ENCODE results near the gene SPATA31E1.

Gene SPATA31E1

DNA sequence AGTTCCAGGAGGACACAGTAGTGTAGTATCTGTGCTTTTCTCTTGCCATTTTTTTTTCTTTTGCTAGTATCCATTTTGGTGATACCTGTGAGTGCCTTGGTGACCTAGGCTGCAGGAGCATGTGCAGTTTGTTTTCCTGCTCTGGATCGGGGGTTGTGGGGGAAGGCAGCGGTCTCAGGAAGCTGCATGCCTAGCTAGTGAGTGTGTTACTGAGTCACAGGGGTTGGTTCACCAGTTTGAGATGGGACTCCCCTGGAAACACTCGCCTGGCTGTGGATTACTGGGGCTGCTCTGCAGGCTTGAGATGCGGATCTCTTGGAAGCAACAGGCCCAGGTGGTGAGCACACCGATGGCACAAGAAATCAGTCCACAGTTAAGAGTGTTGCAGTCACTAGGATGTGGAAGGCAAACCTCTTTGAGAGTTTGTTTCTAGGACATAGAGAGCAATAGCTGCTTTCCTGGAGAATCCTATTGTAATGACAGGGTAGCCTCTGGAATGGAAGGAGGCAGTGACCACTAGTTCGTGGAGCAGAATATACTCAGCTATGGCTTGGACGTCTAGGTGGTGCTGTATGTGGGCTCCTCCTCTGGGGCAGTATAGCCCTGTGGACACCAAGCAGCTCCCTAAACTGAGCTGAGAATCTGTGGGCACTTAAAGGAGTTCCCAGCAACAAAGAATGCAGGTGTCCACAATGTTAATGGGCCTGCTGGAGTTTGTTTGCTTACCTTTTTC lies 20.0 kb upstream of the SPATA31E1 start:
- no peak for DNase-seq (ENCODE audit: low read depth)
- H3K4me3 ChIP-seq (ENCODE audit: low read depth, low read length), result no peak overlapping the region

GRCh38 chr9:87863882-87864465 lies 18.7 kb upstream of the SPATA31E1 start:
- no peak for DNase-seq (ENCODE audit: low read depth)
- H3K4me3 ChIP-seq (ENCODE audit: low read depth, low read length), result no peak overlapping the region
- TF ChIP-seq CTCF (IDR thresholded peaks at IDR 0.05; ENCODE audit: insufficient read depth, low read depth, low read length, missing control alignments), result no peak

More for the DNA sequence above, 20.0 kb upstream of the SPATA31E1 start:
- TF ChIP-seq CTCF (IDR thresholded peaks at IDR 0.05; ENCODE audit: insufficient read depth, low read depth, low read length, missing control alignments), result no peak

GRCh38 chr9:87864915-87865314 lies 17.8 kb upstream of the SPATA31E1 start:
- no peak for TF ChIP-seq CTCF (IDR thresholded peaks at IDR 0.05; ENCODE audit: insufficient read depth, low read depth, low read length, missing control alignments)
- DNase-seq (ENCODE audit: low read depth), result no peak
- H3K4me3 ChIP-seq (ENCODE audit: low read depth, low read length), result no peak overlapping the region

GRCh38 chr9:87865626-87866025 lies 17.1 kb upstream of the SPATA31E1 start:
- no peak for DNase-seq (ENCODE audit: low read depth)
- TF ChIP-seq CTCF (IDR thresholded peaks at IDR 0.05; ENCODE audit: insufficient read depth, low read depth, low read length, missing control alignments), result no peak
- no peak overlapping the region for H3K4me3 ChIP-seq (ENCODE audit: low read depth, low read length)

GRCh38 chr9:87867391-87867790 lies 15.3 kb upstream of the SPATA31E1 start:
- no peak for TF ChIP-seq CTCF (IDR thresholded peaks at IDR 0.05; ENCODE audit: insufficient read depth, low read depth, low read length, missing control alignments)
- DNase-seq (ENCODE audit: low read depth), result no peak

DNA sequence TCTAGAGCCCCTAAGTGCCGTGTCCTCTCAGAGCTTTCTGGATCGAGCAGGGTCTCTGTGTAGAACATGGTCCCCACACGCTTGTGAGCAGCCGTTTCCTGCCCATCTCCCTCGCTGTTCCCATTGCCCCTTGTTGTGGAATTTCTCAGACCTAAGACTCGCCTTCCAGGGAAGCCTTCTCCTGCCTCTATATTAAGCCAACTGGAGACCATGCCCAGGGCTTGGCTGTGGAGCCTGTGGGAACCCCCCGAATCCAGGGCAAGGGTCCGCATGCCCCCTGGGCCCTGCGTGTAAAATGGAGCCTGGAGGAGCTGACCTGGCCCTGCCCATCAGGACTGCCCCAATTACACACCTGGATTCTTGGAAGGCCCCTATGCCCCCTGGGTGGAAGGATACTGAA lies 14.5 kb upstream of the SPATA31E1 start:
- no peak for DNase-seq (ENCODE audit: low read depth)
- H3K4me3 ChIP-seq (ENCODE audit: low read depth, low read length), result no peak overlapping the region
- TF ChIP-seq CTCF (IDR thresholded peaks at IDR 0.05; ENCODE audit: insufficient read depth, low read depth, low read length, missing control alignments), result no peak

More at GRCh38 chr9:87867391-87867790, 15.3 kb upstream of the SPATA31E1 start:
- no peak overlapping the region for H3K4me3 ChIP-seq (ENCODE audit: low read depth, low read length)

Measured in GM12865 (cell line).